K562 (cell line): Measurements from ENCODE around the gene KCNAB1. TPM values are rescaled to one million over a fixed set of nuclear protein-coding genes. Genes with fewer than 3 reads are reported as not detected.

Source experiments
- ATAC-seq: fragments of 200-7000 bp; cut with Tn5 transposase; 3 replicates; pipeline ENCODE4 v1.9.1; 2020; ENCODE audit warnings: moderate library complexity
- BruUV-seq: library from RNA; stranded (reverse); fragments of 400-500 nt; replicated peaks from 2 replicates; lab custom pipeline; 2021; lab: Mats Ljungman, UMichigan
- CTCF ChIA-PET: fragments of 300-600 bp; formaldehyde crosslinking; extraction: SDS; loops from one replicate; lab custom pipeline; 2021; ENCODE audit warnings: low intra/inter-chr PET ratio; lab: Yijun Ruan, JAX
- POLR2A ChIA-PET: fragments of 300-600, 350-650 bp; sonication (Branson Sonifier 250); formaldehyde crosslinking; extraction: SDS; loops from one replicate; lab custom pipeline; 2021; ENCODE audit warnings: antibody characterized with exemption, inconsistent platforms; lab: Yijun Ruan, JAX
- DNase-seq, 4 experiments: peaks; one replicate each; pipeline versions ENCODE4 v3.0.0 to v3.0.0-alpha.2; 2011 to 2018; ENCODE audit warnings: low spot score in 3 of 4, mixed read lengths in 3 of 4; ENCODE audit errors: extremely low read depth in 1 of 4
- FAIRE-seq: peaks from 2 replicates; lab custom pipeline; 2011; peaks lifted over from hg19 to GRCh38; lab: Jason Lieb, UNC
- H2AFZ ChIP-seq: 2 replicates; pipeline ENCODE4 v1.6.0; 2011; ENCODE audit warnings: low read depth, low read length, control low read depth, inconsistent platforms
- H3K27ac ChIP-seq: fragments of 200-600 bp; 3 replicates; pipeline ENCODE4 v1.8.0; 2011; ENCODE audit warnings: low read depth, mild to moderate bottlenecking, control low read depth, inconsistent platforms, low read length, moderate library complexity, mixed read lengths; ENCODE audit errors: extremely low read depth
- H3K27me3 ChIP-seq, 2 experiments: fragments of 300-600 bp in 1 of 2; 2 replicates in 1 of 2; 3 replicates in 1 of 2; pipeline versions ENCODE4 v1.6.0 to v1.8.0; 2011; ENCODE audit warnings: inconsistent platforms in 2 of 2, low read length in 2 of 2, mild to moderate bottlenecking in 1 of 2, mixed read lengths in 1 of 2, moderate library complexity in 1 of 2; ENCODE audit not compliant: control insufficient read depth in 2 of 2, insufficient read depth in 2 of 2
- H3K36me3 ChIP-seq: fragments of 300-600 bp; 3 replicates; pipeline ENCODE4 v1.8.0; 2011; ENCODE audit warnings: mild to moderate bottlenecking, low read length, inconsistent platforms; ENCODE audit not compliant: control insufficient read depth, insufficient read depth
- H3K4me1 ChIP-seq, 2 experiments: fragments of 200-600 bp in 1 of 2; replicated peaks in 1 of 2; 2 replicates in 1 of 2; 3 replicates in 1 of 2; pipeline versions ENCODE4 v1.5.1 to v1.8.0; 2011; ENCODE audit warnings: inconsistent platforms in 2 of 2, low read length in 2 of 2, mild to moderate bottlenecking in 1 of 2, mixed read lengths in 1 of 2, moderate library complexity in 1 of 2; ENCODE audit not compliant: control insufficient read depth in 2 of 2, insufficient read depth in 2 of 2
- H3K4me2 ChIP-seq: 2 replicates; pipeline ENCODE4 v1.6.1; 2011; ENCODE audit warnings: low read length, control low read depth, inconsistent platforms, mixed read lengths; ENCODE audit not compliant: insufficient read depth
- H3K4me3 ChIP-seq: fragments of 200-600 bp; sonication (generic), shearing (Covaris generic); 2 replicates; pipeline ENCODE4 v1.5.1; 2016; ENCODE audit warnings: control low read depth, inconsistent platforms
- H3K79me2 ChIP-seq: fragments of 200-600 bp; 3 replicates; pipeline ENCODE4 v1.8.0; 2011; ENCODE audit warnings: low read length, inconsistent platforms; ENCODE audit not compliant: control insufficient read depth, insufficient read depth
- H3K9ac ChIP-seq, 2 experiments: 2 replicates each; pipeline versions ENCODE4 v1.6.0 to v1.6.1; 2011; ENCODE audit warnings: low read depth in 2 of 2, low read length in 2 of 2, control low read depth in 1 of 2, inconsistent platforms in 1 of 2, mild to moderate bottlenecking in 1 of 2, mixed read lengths in 1 of 2; ENCODE audit not compliant: insufficient read depth in 1 of 2
- H3K9me1 ChIP-seq: one replicate; pipeline ENCODE4 v1.6.0; 2011; ENCODE audit warnings: inconsistent platforms, mild to moderate bottlenecking, low read length, moderate library complexity; ENCODE audit not compliant: control insufficient read depth, insufficient read depth
- H3K9me3 ChIP-seq: replicated peaks from 2 replicates; pipeline ENCODE4 v1.5.1; 2011; ENCODE audit warnings: low read depth, low read length, inconsistent platforms; ENCODE audit not compliant: control insufficient read depth, insufficient read depth
- H4K20me1 ChIP-seq: replicated peaks from 2 replicates; pipeline ENCODE4 v1.6.1; 2011; ENCODE audit warnings: low read length, inconsistent platforms, mixed read lengths; ENCODE audit not compliant: control insufficient read depth, insufficient read depth
- HNRNPK ChIP-seq: fragments of 200-400 bp; formaldehyde crosslinking; IDR thresholded peaks from one replicate; pipeline ENCODE4 v1.6.1; 2018; ENCODE audit warnings: mild to moderate bottlenecking, low read depth, low read length; ENCODE audit not compliant: poor library complexity, severe bottlenecking
- HNRNPUL1 ChIP-seq: fragments of 200-400 bp; formaldehyde crosslinking; IDR thresholded peaks from 2 replicates; pipeline ENCODE4 v1.6.1; 2017; ENCODE audit warnings: low read length
- PHF20 ChIP-seq: fragments of 450-650 bp; IDR thresholded peaks from 2 replicates; pipeline ENCODE4 v1.6.1; 2018; ENCODE audit not compliant: partially characterized antibody
- POLR2H ChIP-seq: IDR thresholded peaks from 2 replicates; pipeline ENCODE4 v1.6.1; 2016; ENCODE audit warnings: missing genetic modification characterization, low read depth, mild to moderate bottlenecking, control low read depth, missing compliant biosample characterization, moderate library complexity
- ZNF133 ChIP-seq: fragments of 250-450 bp; sonication (Bioruptor Pico); IDR thresholded peaks from 2 replicates; pipeline ENCODE4 v1.4.0; 2020; ENCODE audit warnings: mild to moderate bottlenecking
- WGBS: fragments of 100-300 bp; shearing (Covaris generic); methylation state at CpG from one replicate; pipeline ENCODE4 v1.1.6; 2016; ENCODE audit warnings: low coverage, mixed read lengths; ENCODE audit not compliant: insufficient coverage; ENCODE audit errors: missing lambda C conversion rate; 5-methylcytosine and 5-hydroxymethylcytosine counted together
- in situ Hi-C: fragments of 300-500 bp; cut with MboI; formaldehyde crosslinking; loops from 4 replicates; pipeline ENCODE4 v1.15.0; 2018; ENCODE audit warnings: inconsistent platforms, mixed read lengths
- intact Hi-C: fragments of 100-400 bp; cut with micrococcal nuclease; formaldehyde crosslinking; loops from 2 replicates; pipeline ENCODE4 v1.14.2; 2022
- polyA plus RNA-seq, 8 experiments: library from polyadenylated mRNA; depleted of rRNA in 4 of 8; stranded (reverse) in 5 of 8; unstranded in 3 of 8; fragments of >200 nt; fragmentation: Nextera tagmentation in 2 of 8; fragmentation: Illumina TruSeq in 1 of 8; extraction: Ambion mirVana in 2 of 8; extraction: Trizol in 1 of 8; gene quantifications; 2 replicates each; pipeline versions ENCODE4 v1.2.1 to v1.2.3, GENCODE V29; 2011 to 2014; ENCODE audit warnings: inconsistent platforms in 1 of 8, missing spikeins in 1 of 8
- total RNA-seq, 7 experiments: library from RNA; depleted of rRNA in 6 of 7; stranded (reverse); fragments of >200 nt in 6 of 7; fragmentation: Illumina TruSeq in 2 of 7; extraction: Trizol in 2 of 7; gene quantifications; 2 replicates each; pipeline versions ENCODE4 v1.2.1 to v1.2.3, GENCODE V29; 2011 to 2021; ENCODE audit warnings: low replicate concordance in 1 of 7

Gene KCNAB1
- total and polyA plus RNA-seq, 9 of the 15 experiments (the other 6 are each of a cell fraction or from before 2014, with no cell fraction given): 0.14 to 1.2 (median 0.51) TPM

DNA sequence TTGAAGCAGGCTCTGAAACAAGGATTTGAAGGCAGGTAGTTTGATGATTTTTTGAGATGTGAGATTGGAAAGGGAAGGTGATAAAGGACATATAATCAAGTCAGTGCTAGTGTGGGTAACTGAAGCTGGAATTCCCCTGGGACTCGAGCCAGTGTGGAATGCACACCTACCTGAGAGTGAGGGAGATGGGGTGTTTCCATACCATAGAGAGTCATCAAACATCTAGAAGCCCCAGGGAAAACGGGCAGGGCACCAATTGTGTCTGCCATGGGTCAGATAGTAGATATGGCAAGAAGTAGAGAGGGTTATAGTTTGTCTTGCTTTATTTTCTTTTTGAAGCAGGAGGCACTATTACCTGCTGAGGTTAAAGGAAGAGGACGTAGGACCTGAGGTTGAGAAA is 314.5 kb downstream of the KCNAB1 start (continued):
- TF ChIP-seq PHF20: no peak
- TF ChIP-seq, all 486 proteins: peak for 0

- no peak for FAIRE-seq
- ChIA-PET CTCF (no interaction called here), POLR2A (interaction anchor here (0.9 to 1.0 kb wide), 2 partner anchors 9 to 13 kb away, joined by 3 read pairs; no protein-coding TSS in a partner anchor)
- DNase-seq: no peak
- Histone ChIP-seq H3K27me3 (peaks cover 3 to 5% of the 10 kb centered on the region in 2 experiments; a peak in 2 of 5 replicates), H3K4me1 (no peaks in the 10 kb centered on the region), H3K9ac (no peak overlapping the region), H3K79me2 (no peaks in the 10 kb centered on the region), H3K9me1 (no peaks in the 10 kb centered on the region), H3K9me3 (no peaks in the 10 kb centered on the region), H3K27ac (no peak overlapping the region), H3K4me3 (no peak overlapping the region), H3K4me2 (no peak overlapping the region), H4K20me1 (no peaks in the 10 kb centered on the region), H2AFZ (no peak overlapping the region), H3K36me3 (no peaks in the 10 kb centered on the region)
- ATAC-seq: no peak
- no TSS peak for BruUV-seq
- 0% methylated on average over 5 of the region's 5 CpGs for WGBS
- TF ChIP-seq HNRNPUL1 (no peak), HNRNPK (no peak), ZNF133 (CRISPR knock-in tag) (no peak), POLR2H (tag) (no peak)
- in situ Hi-C loops (no loop called here), intact Hi-C loops (no loop called here)
These were observed 322.7 kb downstream of the KCNAB1 start for GRCh38 chr3:156443079-156443478.
